Measurements from ENCODE around the gene AKT3. TPM values are rescaled to one million over a fixed set of nuclear protein-coding genes. Genes with fewer than 3 reads are reported as not detected.

Gene AKT3
- total RNA-seq, 4 donors from 2014 or later, result 3.8 to 31.7 (median 8.6) TPM

DNA sequence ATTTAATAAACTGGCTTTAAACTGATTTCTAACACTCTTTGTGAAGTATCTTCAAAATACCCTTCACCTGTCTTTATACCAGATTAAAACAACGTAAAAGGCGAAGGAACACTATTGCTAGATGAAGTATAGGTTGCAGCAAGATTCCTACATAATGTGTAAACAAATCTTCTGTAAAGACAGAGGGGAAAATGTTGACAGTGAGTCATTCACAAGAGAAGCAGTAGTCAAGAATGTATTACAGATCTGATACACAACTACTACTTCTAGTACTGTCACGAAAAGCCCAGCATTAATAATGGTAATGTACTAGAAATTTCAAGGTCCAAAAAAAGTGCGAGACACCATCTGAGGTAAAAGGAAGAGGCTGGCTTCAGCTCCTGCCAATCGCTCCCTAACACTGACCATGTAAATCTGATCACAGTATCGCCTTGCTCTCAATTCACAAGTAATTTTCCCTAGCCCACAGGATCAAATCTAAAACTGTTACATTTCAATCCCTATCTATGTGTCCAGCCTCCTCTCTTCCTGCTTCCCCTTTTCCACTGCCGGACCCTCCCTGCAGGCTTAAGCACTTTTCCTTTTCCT, 290.4 kb downstream of the AKT3 start:
- no peaks in the 10 kb centered on the region for H3K9me3 ChIP-seq
- no peak overlapping the region for H3K4me3 ChIP-seq
- peaks cover 15% of the 10 kb centered on the region for H3K36me3 ChIP-seq
- TF ChIP-seq EP300 (IDR thresholded peaks at IDR 0.05), result no peak
- TF ChIP-seq, protein P1, sequence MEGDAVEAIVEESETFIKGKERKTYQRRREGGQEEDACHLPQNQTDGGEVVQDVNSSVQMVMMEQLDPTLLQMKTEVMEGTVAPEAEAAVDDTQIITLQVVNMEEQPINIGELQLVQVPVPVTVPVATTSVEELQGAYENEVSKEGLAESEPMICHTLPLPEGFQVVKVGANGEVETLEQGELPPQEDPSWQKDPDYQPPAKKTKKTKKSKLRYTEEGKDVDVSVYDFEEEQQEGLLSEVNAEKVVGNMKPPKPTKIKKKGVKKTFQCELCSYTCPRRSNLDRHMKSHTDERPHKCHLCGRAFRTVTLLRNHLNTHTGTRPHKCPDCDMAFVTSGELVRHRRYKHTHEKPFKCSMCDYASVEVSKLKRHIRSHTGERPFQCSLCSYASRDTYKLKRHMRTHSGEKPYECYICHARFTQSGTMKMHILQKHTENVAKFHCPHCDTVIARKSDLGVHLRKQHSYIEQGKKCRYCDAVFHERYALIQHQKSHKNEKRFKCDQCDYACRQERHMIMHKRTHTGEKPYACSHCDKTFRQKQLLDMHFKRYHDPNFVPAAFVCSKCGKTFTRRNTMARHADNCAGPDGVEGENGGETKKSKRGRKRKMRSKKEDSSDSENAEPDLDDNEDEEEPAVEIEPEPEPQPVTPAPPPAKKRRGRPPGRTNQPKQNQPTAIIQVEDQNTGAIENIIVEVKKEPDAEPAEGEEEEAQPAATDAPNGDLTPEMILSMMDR (IDR thresholded peaks at IDR 0.05), result no peak
- TF ChIP-seq POLR2AphosphoS5 (IDR thresholded peaks at IDR 0.05), result no peak
- no peak for TF ChIP-seq POLR2A (IDR thresholded peaks at IDR 0.05)
- H3K4me1 ChIP-seq, result no peaks in the 10 kb centered on the region
- no peaks in the 10 kb centered on the region for H3K27me3 ChIP-seq
- WGBS, result 90% methylated on average over 7 of the region's 7 CpGs
- H3K27ac ChIP-seq, result no peak overlapping the region
- DNase-seq (ENCODE audit: low spot score in 2 of 2), result no peak

DNA sequence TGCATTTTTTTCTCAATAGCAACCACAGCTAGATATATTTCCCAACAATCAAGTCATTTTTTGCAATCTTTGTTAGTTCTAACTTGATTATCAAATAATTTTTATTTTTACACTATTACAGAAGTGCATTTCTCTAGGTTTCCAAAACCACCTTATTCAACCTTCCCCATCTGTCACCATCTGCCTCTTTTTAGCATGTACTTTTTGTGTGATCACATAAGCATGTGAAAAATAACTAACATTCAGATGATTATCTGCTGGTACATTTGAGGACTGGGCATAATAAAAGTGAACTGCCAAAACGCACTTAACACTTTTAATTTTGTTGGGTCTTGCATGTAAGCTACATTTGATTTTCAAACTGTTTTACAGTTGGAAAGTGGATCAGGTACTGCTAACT, 291.5 kb downstream of the AKT3 start:
- H3K4me3 ChIP-seq, result no peak overlapping the region
- no peaks in the 10 kb centered on the region for H3K9me3 ChIP-seq
- no peaks in the 10 kb centered on the region for H3K4me1 ChIP-seq
- H3K36me3 ChIP-seq, result peaks cover 15% of the 10 kb centered on the region
- DNase-seq (ENCODE audit: low spot score in 2 of 2), result no peak
- WGBS, result 79% methylated on average over 1 of the region's 1 CpG
- no peak overlapping the region for H3K27ac ChIP-seq
- TF ChIP-seq EP300 (IDR thresholded peaks at IDR 0.05) (no peak), POLR2A (IDR thresholded peaks at IDR 0.05) (no peak), POLR2AphosphoS5 (IDR thresholded peaks at IDR 0.05) (no peak)
- TF ChIP-seq, protein P1 (IDR thresholded peaks at IDR 0.05), result no peak
- H3K27me3 ChIP-seq, result no peaks in the 10 kb centered on the region

- Histone ChIP-seq H3K9me3 (no peaks in the 10 kb centered on the region), H3K4me3 (no peak overlapping the region), H3K27ac (no peak overlapping the region), H3K4me1 (no peaks in the 10 kb centered on the region), H3K36me3 (peaks cover 13% of the 10 kb centered on the region), H3K27me3 (no peaks in the 10 kb centered on the region)
- no peak for DNase-seq (ENCODE audit: low spot score in 2 of 2)
- TF ChIP-seq, protein P1 (IDR thresholded peaks at IDR 0.05), result no peak
- TF ChIP-seq POLR2A (IDR thresholded peaks at IDR 0.05) (no peak), EP300 (IDR thresholded peaks at IDR 0.05) (no peak), POLR2AphosphoS5 (IDR thresholded peaks at IDR 0.05) (no peak)
Observed at GRCh38 chr1:243557866-243558265, 292.2 kb downstream of the AKT3 start.

DNA sequence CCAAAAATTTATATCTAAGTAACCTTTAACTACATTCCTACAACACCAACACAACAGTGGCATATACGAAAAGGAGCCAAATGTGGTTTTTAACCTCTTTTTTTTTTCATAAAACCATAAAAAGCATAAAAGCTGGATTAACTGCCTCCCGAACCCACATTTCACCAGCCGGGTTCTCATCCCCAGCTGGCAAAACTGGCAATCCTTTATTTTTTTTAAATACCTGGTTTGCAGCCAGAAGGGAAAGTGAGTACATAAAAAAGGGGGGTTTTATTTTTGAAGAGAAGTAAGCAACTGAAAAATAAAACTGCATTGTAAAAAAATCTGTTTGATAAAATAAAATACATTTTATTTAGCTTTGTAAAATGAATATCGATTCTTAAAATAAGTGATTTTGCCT, 295.4 kb downstream of the AKT3 start:
- H3K4me1 ChIP-seq, result no peaks in the 10 kb centered on the region
- 87% methylated on average over 4 of the region's 4 CpGs for WGBS
- DNase-seq (ENCODE audit: low spot score in 2 of 2), result no peak

GRCh38 chr1:243553090-243553489, 297.0 kb downstream of the AKT3 start:
- H3K9me3 ChIP-seq, result no peaks in the 10 kb centered on the region

More for the DNA sequence above, 295.4 kb downstream of the AKT3 start:
- TF ChIP-seq POLR2A (IDR thresholded peaks at IDR 0.05) (no peak), EP300 (IDR thresholded peaks at IDR 0.05) (no peak), POLR2AphosphoS5 (IDR thresholded peaks at IDR 0.05) (no peak)
- TF ChIP-seq, protein P1 (IDR thresholded peaks at IDR 0.05), result no peak
- Histone ChIP-seq H3K9me3 (no peaks in the 10 kb centered on the region), H3K4me3 (no peak overlapping the region), H3K27ac (no peak overlapping the region), H3K27me3 (no peaks in the 10 kb centered on the region), H3K36me3 (no peaks in the 10 kb centered on the region)

More at GRCh38 chr1:243553090-243553489, 297.0 kb downstream of the AKT3 start:
- no peak overlapping the region for H3K4me3 ChIP-seq
- no peak for DNase-seq (ENCODE audit: low spot score in 2 of 2)
- TF ChIP-seq POLR2A (IDR thresholded peaks at IDR 0.05) (no peak), EP300 (IDR thresholded peaks at IDR 0.05) (no peak), POLR2AphosphoS5 (IDR thresholded peaks at IDR 0.05) (no peak)
- TF ChIP-seq, protein P1 (IDR thresholded peaks at IDR 0.05), result no peak
- no peak overlapping the region for H3K27ac ChIP-seq
- no peaks in the 10 kb centered on the region for H3K4me1 ChIP-seq
- 69% methylated on average over 2 of the region's 2 CpGs for WGBS
- no peaks in the 10 kb centered on the region for H3K36me3 ChIP-seq
- no peaks in the 10 kb centered on the region for H3K27me3 ChIP-seq

Measured in suprapubic skin (tissue), 4 donors.